Ovary (tissue), 9 donors: Measurements from ENCODE around the gene PRDM4. TPM values are rescaled to one million over a fixed set of nuclear protein-coding genes. Genes with fewer than 3 reads are reported as not detected.
"Not testable (repeated sequence)": the region's sequence is repeated elsewhere in the genome, so short reads cannot be mapped to it uniquely, and the experiment has no call there.

Experiments used
- DNase-seq, 5 donors: peaks; one replicate each; pipeline ENCODE4 v3.0.0-alpha.2; 2019 to 2020
- H3K27ac ChIP-seq, 2 donors: fragments of 200-600 bp; one replicate each; pipeline versions ENCODE4 v1.5.1 to v1.8.0; 2019 to 2022
- H3K27me3 ChIP-seq: fragments of 200-600 bp; one replicate; pipeline ENCODE4 v1.8.0; 2022
- H3K36me3 ChIP-seq: fragments of 200-600 bp; sonication (generic); one replicate; pipeline ENCODE4 v1.5.1; 2019
- H3K4me1 ChIP-seq: one replicate; pipeline ENCODE4 v1.8.1; 2013; ENCODE audit warnings: mild to moderate bottlenecking, moderate library complexity; ENCODE audit not compliant: insufficient read depth
- H3K4me3 ChIP-seq: fragments of 200-600 bp; sonication (generic); one replicate; pipeline ENCODE4 v1.5.1; 2017
- H3K9me3 ChIP-seq, 2 donors: fragments of 200-600 bp in 1 of 2; sonication (generic) in 1 of 2; one replicate each; pipeline versions ENCODE4 v1.5.1 to v1.8.1; 2013 to 2019; ENCODE audit warnings: mild to moderate bottlenecking in 1 of 2, moderate library complexity in 1 of 2
- EP300 ChIP-seq: sonication (generic); formaldehyde crosslinking; IDR thresholded peaks from one replicate; pipeline ENCODE4 v1.6.1; 2017; ENCODE audit warnings: antibody characterized with exemption
- POLR2A ChIP-seq: fragments of 450-650 bp; IDR thresholded peaks from one replicate; pipeline ENCODE4 v1.6.1; 2017; ENCODE audit warnings: antibody characterized with exemption, mild to moderate bottlenecking, moderate library complexity
- WGBS, 3 donors: extraction: QIAGEN DNeasy Blood & Tissue Kit in 1 of 3; methylation state at CpG; one replicate each; pipeline versions ENCODE4 v1.1.5 to v1.1.7; 2013 to 2017; 5-methylcytosine and 5-hydroxymethylcytosine counted together
- intact Hi-C, 4 donors: fragments of 100-400 bp; cut with DNase I; formaldehyde crosslinking; loops; one replicate each; pipeline versions ENCODE4 v1.11.0 to v1.15.1; 2022 to 2023
- polyA plus RNA-seq, 2 donors: library from polyadenylated mRNA; stranded (reverse); fragments of 200-250 nt in 1 of 2; fragments of 350-450 nt in 1 of 2; fragmentation: Illumina TruSeq in 1 of 2; extraction: RNeasy Lipid Tissue Mini Kit (QIAGEN cat#74804) in 1 of 2; gene quantifications; one replicate each; pipeline ENCODE4 v1.2.3, GENCODE V29; 2013 to 2014
- total RNA-seq, 7 donors: library from RNA; depleted of rRNA in 2 of 7; stranded (reverse); fragments of >200 nt in 2 of 7; fragmentation: NEBNext Ultra II Directional in 3 of 7; extraction: Animal tissue kit (Norgen Biotek cat#: 25700) in 3 of 7; gene quantifications; one replicate each; pipeline versions ENCODE4 v1.1.0 to v1.2.4, GENCODE V29; 2016 to 2023
- TF ChIP-seq, protein P1 (sequence below), 3 donors: fragments of 450-650 bp in 2 of 3; fragments of 200-600 bp in 1 of 3; IDR thresholded peaks; one replicate each; pipeline versions ENCODE4 v1.5.1 to v1.8.0; 2016 to 2022; ENCODE audit warnings: antibody characterized with exemption in 3 of 3, mild to moderate bottlenecking in 1 of 3
- donor health status: DM: no; HTN: no; CAD: no; lungs with moderate emphysema.
- donor health status: DM: no; HTN: no; CAD: no.
- donor health status: Bipolar disorder and iron deficiency.
- donor health status: DM: yes; HTN: yes; CAD: no.
- donor health status: DM: no; HTN: no; CAD: no.
- donor health status: DM: yes; HTN: yes; CAD: no.

Gene PRDM4
- total and polyA plus RNA-seq, 9 donors, result 14.4 to 30.3 (median 25.0) TPM

GRCh38 chr12:107718606-107719005, 42.3 kb downstream of the PRDM4 start:
- Histone ChIP-seq H3K27me3 (no peaks in the 10 kb centered on the region), H3K27ac (no peak overlapping the region), H3K4me3 (no peak overlapping the region), H3K9me3 (no peaks in the 10 kb centered on the region), H3K4me1 (no peaks in the 10 kb centered on the region), H3K36me3 (no peaks in the 10 kb centered on the region)
- no peak for TF ChIP-seq POLR2A
- TF ChIP-seq, protein P1, sequence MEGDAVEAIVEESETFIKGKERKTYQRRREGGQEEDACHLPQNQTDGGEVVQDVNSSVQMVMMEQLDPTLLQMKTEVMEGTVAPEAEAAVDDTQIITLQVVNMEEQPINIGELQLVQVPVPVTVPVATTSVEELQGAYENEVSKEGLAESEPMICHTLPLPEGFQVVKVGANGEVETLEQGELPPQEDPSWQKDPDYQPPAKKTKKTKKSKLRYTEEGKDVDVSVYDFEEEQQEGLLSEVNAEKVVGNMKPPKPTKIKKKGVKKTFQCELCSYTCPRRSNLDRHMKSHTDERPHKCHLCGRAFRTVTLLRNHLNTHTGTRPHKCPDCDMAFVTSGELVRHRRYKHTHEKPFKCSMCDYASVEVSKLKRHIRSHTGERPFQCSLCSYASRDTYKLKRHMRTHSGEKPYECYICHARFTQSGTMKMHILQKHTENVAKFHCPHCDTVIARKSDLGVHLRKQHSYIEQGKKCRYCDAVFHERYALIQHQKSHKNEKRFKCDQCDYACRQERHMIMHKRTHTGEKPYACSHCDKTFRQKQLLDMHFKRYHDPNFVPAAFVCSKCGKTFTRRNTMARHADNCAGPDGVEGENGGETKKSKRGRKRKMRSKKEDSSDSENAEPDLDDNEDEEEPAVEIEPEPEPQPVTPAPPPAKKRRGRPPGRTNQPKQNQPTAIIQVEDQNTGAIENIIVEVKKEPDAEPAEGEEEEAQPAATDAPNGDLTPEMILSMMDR (IDR thresholded peaks at IDR 0.05), result no peak
- TF ChIP-seq EP300, result no peak
- no peak for DNase-seq
- intact Hi-C loops, result no loop called here
- 98 to 100% (median 100%) methylated on average over 1 of the region's 1 CpG for WGBS, 3 donors

DNA sequence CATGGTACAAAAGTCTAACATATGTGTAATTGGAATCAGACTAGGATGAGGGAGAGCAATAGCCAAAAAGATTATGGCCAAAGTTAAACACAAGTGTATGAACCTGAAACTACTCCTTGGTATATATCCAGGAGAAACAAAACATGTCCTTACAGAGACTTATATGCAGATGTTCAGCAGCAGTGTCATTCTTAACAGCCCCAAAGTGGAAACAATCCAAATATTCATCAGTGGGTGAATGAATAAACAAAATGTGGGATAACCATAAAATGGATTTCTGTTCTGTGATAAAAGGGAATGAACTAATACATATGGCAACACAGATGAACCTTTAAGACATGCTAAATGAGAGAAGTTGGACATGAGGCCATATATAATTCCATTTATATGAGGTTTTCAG, 45.2 kb downstream of the PRDM4 start:
- no peaks in the 10 kb centered on the region for H3K9me3 ChIP-seq
- intact Hi-C loops, result no loop called here
- no peaks in the 10 kb centered on the region for H3K4me1 ChIP-seq
- no peaks in the 10 kb centered on the region for H3K36me3 ChIP-seq
- no peak for TF ChIP-seq EP300
- TF ChIP-seq POLR2A, result no peak
- TF ChIP-seq, protein P1 (IDR thresholded peaks at IDR 0.05), result no peak
- no peak overlapping the region for H3K4me3 ChIP-seq
- no peaks in the 10 kb centered on the region for H3K27me3 ChIP-seq
- no peak overlapping the region for H3K27ac ChIP-seq
- no peak for DNase-seq

DNA sequence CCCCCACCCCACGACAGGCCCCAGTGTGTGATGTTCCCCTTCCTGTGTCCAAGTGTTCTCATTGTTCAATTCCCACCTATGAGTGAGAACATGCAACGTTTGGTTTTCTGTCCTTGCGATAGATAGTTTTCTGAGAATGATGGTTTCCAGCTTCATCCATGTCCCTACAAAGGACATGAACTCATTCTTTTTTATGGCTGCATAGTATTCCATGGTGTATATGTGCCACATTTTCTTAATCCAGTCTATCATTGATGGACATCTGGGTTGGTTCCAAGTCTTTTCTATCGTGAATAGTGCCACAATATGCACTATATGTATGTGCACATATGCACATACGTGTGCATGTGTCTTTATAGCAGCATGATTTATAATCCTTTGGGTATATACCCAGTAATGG, 55.4 kb downstream of the PRDM4 start:
- H3K36me3 ChIP-seq, DNase-seq, H3K27me3 ChIP-seq, H3K27ac ChIP-seq, H3K4me1 ChIP-seq, intact Hi-C loops, H3K9me3 ChIP-seq, H3K4me3 ChIP-seq: not testable (repeated sequence)
- WGBS, 3 donors, result 95 to 97% (median 97%) methylated on average over 5 of the region's 5 CpGs

DNA sequence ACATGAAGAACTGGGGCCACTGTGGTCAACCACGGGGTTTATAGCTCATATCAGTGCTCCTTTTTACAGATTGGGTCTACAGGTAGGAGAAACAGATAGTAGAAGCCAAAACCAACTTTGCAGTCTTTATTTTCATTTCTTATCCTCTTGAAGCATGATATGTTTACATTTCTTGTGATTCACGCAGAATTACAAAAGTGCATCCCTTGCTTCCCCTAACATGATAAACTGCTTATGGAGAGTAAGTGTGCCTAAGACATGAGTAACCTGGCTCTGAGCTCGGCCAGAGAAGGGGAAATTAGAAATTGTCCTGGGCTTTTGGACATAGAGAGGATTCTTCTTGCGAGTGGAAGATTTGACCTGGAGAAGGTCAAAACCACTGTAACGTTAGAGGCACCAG, 56.9 kb downstream of the PRDM4 start:
- H3K27me3 ChIP-seq, result no peaks in the 10 kb centered on the region
- H3K36me3 ChIP-seq, result no peaks in the 10 kb centered on the region
- WGBS, 3 donors, result 45 to 76% (median 71%) methylated on average over 5 of the region's 5 CpGs
- H3K9me3 ChIP-seq, result no peaks in the 10 kb centered on the region
- no peak for TF ChIP-seq POLR2A
- TF ChIP-seq, protein P1 (IDR thresholded peaks at IDR 0.05), result no peak
- no peak for TF ChIP-seq EP300
- H3K4me1 ChIP-seq, result no peaks in the 10 kb centered on the region
- intact Hi-C loops, result no loop called here
- DNase-seq, result no peak
- H3K27ac ChIP-seq, result no peak overlapping the region
- H3K4me3 ChIP-seq, result no peak overlapping the region

DNA sequence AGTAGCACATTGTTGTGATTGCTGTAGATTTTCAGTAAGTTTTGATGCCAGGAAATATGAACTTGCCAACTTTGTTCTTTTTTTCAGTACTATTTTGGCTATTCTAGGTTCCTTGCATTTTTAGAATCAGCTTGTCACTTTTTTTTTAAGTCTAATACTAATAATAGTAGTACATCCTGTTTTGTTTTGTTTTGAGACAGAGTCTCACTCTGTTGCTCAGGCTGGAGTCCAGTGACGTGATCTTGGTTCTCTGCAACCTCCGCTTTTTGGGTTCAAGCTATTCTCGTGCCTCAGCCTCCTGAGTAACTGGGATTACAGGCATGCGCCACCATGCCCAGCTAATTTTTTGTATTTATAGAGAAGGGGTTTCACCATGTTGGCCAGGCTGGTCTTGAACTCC, 58.8 kb downstream of the PRDM4 start:
- Histone ChIP-seq H3K36me3 (no peaks in the 10 kb centered on the region), H3K27me3 (no peaks in the 10 kb centered on the region), H3K27ac (no peak overlapping the region), H3K9me3 (no peaks in the 10 kb centered on the region), H3K4me1 (no peaks in the 10 kb centered on the region), H3K4me3 (no peak overlapping the region)
- intact Hi-C loops, result no loop called here
- 81 to 94% (median 86%) methylated on average over 4 of the region's 4 CpGs for WGBS, 3 donors
- no peak for TF ChIP-seq EP300
- TF ChIP-seq, protein P1 (IDR thresholded peaks at IDR 0.05), result no peak
- TF ChIP-seq POLR2A, result no peak
- DNase-seq, result no peak

DNA sequence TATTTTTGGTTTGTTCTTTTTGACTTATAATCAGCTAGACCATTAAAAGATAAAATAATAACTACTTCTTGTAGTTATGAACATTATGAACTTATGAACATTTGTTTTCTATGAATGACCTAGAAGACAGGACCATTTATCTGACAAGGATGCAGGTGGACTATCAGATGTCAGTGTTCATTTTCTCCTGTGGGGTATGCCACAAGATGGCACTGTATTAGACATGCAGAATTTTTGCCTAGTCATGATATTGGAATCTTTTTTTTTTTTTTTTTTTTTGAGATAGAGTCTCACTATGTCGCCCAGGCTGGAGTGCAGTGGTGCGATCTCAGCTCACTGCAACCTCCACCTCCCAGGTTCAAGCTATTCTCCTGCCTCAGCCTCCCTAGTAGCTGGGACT, 65.2 kb downstream of the PRDM4 start:
- not testable (repeated sequence) for H3K27me3 ChIP-seq, H3K4me1 ChIP-seq, H3K36me3 ChIP-seq, DNase-seq, H3K27ac ChIP-seq, H3K9me3 ChIP-seq, H3K4me3 ChIP-seq
- 81 to 89% (median 85%) methylated on average over 2 of the region's 2 CpGs for WGBS, 3 donors
- intact Hi-C loops, result loop anchor here in 1 of 4 donors (10.0 kb wide), 1 partner anchor 59 kb away; no protein-coding TSS in a partner anchor
